Body of pancreas (tissue), 4 donors: Measurements from ENCODE around the gene FBN1. TPM values are rescaled to one million over a fixed set of nuclear protein-coding genes. Genes with fewer than 3 reads are reported as not detected.

Experiments used
- ATAC-seq: fragments of 150-250 bp; one replicate; pipeline ENCODE4 v1.9.1; 2016
- DNase-seq, 4 donors: peaks; one replicate each; pipeline ENCODE4 v3.0.0-alpha.2; 2019
- H3K27ac ChIP-seq, 4 donors: fragments of 200-600 bp; sonication (generic); 1 replicate in 3 of 4; 2 replicates in 1 of 4; pipeline versions ENCODE4 v1.5.1 to v1.6.1; 2016 to 2019; ENCODE audit warnings: mild to moderate bottlenecking in 1 of 4, mixed read lengths in 1 of 4, moderate library complexity in 1 of 4
- H3K27me3 ChIP-seq, 2 donors: fragments of 200-600 bp; sonication (generic); one replicate each; pipeline ENCODE4 v1.6.0; 2016; ENCODE audit warnings: mild to moderate bottlenecking in 1 of 2
- H3K36me3 ChIP-seq, 2 donors: fragments of 200-600 bp; sonication (generic); replicated peaks in 1 of 2; 2 replicates each; pipeline ENCODE4 v1.5.1; 2016; ENCODE audit warnings: low read depth in 2 of 2; ENCODE audit not compliant: insufficient read depth in 1 of 2
- H3K4me1 ChIP-seq: fragments of 200-600 bp; sonication (generic); one replicate; pipeline ENCODE4 v1.6.0; 2016
- H3K4me3 ChIP-seq, 2 donors: fragments of 200-600 bp; sonication (generic); 1 replicate in 1 of 2; 2 replicates in 1 of 2; pipeline ENCODE4 v1.5.1; 2016 to 2019
- H3K9me3 ChIP-seq, 3 donors: fragments of 200-600 bp; sonication (generic); 1 replicate in 2 of 3; 2 replicates in 1 of 3; pipeline ENCODE4 v1.5.1; 2016
- POLR2A ChIP-seq, 3 donors: fragments of 450-650 bp; IDR thresholded peaks; one replicate each; pipeline ENCODE4 v1.6.1; 2016; ENCODE audit warnings: antibody characterized with exemption in 3 of 3, mild to moderate bottlenecking in 2 of 3
- WGBS, 2 donors: methylation state at CpG; one replicate each; pipeline ENCODE4 v1.1.5; 2017; 5-methylcytosine and 5-hydroxymethylcytosine counted together
- intact Hi-C: fragments of 100-400 bp; cut with DNase I; formaldehyde crosslinking; loops from one replicate; pipeline ENCODE4 v1.15.1; 2023
- total RNA-seq, 2 donors: library from RNA; depleted of rRNA; stranded (reverse); fragments of >200 nt; gene quantifications; one replicate each; pipeline ENCODE4 v1.1.0, GENCODE V29; 2016
- TF ChIP-seq, protein P1 (sequence below), 7 experiments: fragments of 450-650 bp in 4 of 7; fragments of 200-600 bp in 3 of 7; sonication (generic) in 3 of 7; IDR thresholded peaks; one replicate each; pipeline ENCODE4 v1.5.1; 2016 to 2019; ENCODE audit warnings: antibody characterized with exemption in 7 of 7

The FBN1 gene
- total RNA-seq, 2 donors from 2014 or later = 12.7 to 51.1 TPM

DNA sequence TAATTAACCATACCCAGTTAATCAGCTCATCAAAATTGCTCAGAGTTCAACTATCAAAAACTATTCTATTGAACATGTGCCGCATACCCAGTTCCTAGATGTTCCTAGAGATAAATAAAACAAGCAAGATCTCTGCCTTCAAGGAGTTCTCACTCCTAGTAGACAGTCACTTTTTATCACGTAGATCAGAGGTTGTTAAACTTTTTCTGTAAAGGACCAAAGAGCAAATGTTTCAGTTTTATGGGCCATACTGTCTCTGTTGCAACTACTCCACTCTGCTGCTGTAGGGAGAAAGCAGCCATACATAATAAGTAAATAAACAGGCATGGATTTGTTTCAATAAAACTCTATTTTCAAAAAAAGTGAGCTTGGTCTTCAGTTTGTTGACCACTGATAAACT, 7.9 kb downstream of the FBN1 start:
- DNase-seq (no peak), ATAC-seq (no peak)
- no peaks in the 10 kb centered on the region for H3K27me3 ChIP-seq
- no peaks in the 10 kb centered on the region for H3K36me3 ChIP-seq
- no peak overlapping the region for H3K4me3 ChIP-seq
- H3K9me3 ChIP-seq = no peaks in the 10 kb centered on the region
- intact Hi-C loops = no loop called here
- H3K27ac ChIP-seq = no peak overlapping the region
- no peak for TF ChIP-seq POLR2A (IDR thresholded peaks at IDR 0.05)
- TF ChIP-seq, protein P1, sequence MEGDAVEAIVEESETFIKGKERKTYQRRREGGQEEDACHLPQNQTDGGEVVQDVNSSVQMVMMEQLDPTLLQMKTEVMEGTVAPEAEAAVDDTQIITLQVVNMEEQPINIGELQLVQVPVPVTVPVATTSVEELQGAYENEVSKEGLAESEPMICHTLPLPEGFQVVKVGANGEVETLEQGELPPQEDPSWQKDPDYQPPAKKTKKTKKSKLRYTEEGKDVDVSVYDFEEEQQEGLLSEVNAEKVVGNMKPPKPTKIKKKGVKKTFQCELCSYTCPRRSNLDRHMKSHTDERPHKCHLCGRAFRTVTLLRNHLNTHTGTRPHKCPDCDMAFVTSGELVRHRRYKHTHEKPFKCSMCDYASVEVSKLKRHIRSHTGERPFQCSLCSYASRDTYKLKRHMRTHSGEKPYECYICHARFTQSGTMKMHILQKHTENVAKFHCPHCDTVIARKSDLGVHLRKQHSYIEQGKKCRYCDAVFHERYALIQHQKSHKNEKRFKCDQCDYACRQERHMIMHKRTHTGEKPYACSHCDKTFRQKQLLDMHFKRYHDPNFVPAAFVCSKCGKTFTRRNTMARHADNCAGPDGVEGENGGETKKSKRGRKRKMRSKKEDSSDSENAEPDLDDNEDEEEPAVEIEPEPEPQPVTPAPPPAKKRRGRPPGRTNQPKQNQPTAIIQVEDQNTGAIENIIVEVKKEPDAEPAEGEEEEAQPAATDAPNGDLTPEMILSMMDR (IDR thresholded peaks at IDR 0.05) = no peak
- no peaks in the 10 kb centered on the region for H3K4me1 ChIP-seq
- WGBS, 2 donors = 69 to 82% methylated on average over 2 of the region's 2 CpGs

DNA sequence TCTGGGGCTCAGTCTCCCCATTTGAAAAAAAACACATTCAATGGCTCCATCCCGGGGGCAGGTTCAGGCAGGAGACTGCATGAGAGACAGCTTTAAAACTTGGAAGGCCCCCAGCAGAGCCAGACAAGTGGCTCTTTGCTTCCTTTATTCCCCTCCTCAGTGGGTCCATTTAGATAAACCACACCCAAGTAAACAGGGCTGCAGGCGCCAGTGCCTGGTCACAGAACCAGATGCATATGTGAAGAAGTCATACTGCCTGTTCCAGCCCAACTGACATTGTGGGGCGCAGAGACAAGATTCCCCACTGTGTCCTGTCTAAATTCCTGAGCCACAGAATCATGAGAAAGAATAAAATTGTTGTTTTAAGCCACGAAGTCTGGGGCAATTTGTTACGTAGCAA, 9.0 kb downstream of the FBN1 start:
- Histone ChIP-seq H3K4me1 (no peaks in the 10 kb centered on the region), H3K36me3 (no peaks in the 10 kb centered on the region), H3K4me3 (no peak overlapping the region), H3K9me3 (no peaks in the 10 kb centered on the region), H3K27me3 (no peaks in the 10 kb centered on the region), H3K27ac (no peak overlapping the region)
- intact Hi-C loops = no loop called here
- 82 to 85% methylated on average over 5 of the region's 5 CpGs for WGBS, 2 donors
- no peak for ATAC-seq
- no peak for DNase-seq
- TF ChIP-seq, protein P1 (IDR thresholded peaks at IDR 0.05) = no peak
- no peak for TF ChIP-seq POLR2A (IDR thresholded peaks at IDR 0.05)

DNA sequence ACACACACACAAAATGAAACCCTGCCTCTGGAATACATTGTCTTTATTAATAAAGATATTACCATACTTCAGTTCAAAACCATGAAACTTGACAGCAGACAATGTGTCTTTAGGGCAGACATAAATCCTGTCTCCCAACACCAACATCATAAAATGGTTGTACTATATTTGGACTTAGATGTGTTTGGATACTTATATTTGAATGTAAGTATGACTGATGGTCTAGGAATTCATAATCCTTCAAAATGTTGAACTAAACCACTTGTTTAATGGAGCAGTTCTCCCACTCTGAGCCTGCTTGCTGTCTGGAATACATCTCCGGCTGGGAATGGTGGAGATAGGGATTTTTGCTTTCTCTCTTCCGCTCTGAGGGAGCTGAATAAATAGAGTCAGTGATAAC, 10.6 kb downstream of the FBN1 start:
- intact Hi-C loops = no loop called here
- Histone ChIP-seq H3K4me1 (no peaks in the 10 kb centered on the region), H3K27me3 (no peaks in the 10 kb centered on the region), H3K4me3 (no peak overlapping the region), H3K36me3 (no peaks in the 10 kb centered on the region), H3K27ac (no peak overlapping the region), H3K9me3 (no peaks in the 10 kb centered on the region)
- no peak for ATAC-seq
- no peak for DNase-seq
- TF ChIP-seq, protein P1 (IDR thresholded peaks at IDR 0.05) = no peak
- TF ChIP-seq POLR2A (IDR thresholded peaks at IDR 0.05) = no peak
- WGBS, 2 donors = 83 to 88% methylated on average over 2 of the region's 2 CpGs

DNA sequence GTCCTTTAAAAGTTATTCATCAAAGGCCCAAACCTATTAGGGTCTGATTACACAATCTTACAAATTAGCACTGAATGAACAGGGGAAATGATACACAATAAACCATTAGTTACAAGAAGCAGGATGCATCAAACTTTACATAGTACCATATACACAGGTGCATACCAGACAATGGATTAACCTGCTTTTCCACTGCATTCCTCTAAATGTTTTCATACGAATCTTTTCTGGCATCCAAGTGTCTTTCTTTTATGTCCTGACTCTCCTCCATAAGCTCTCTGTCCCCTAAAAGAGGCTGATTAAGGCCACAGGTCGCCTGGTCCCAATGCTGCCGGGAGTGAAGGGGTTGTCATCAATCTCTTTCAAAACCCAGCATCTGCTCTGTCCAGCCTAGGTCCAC, 11.4 kb downstream of the FBN1 start:
- TF ChIP-seq POLR2A (IDR thresholded peaks at IDR 0.05) = no peak
- TF ChIP-seq, protein P1 (IDR thresholded peaks at IDR 0.05) = no peak
- H3K36me3 ChIP-seq = no peaks in the 10 kb centered on the region
- intact Hi-C loops = no loop called here
- DNase-seq (no peak), ATAC-seq (no peak)
- no peak overlapping the region for H3K4me3 ChIP-seq
- H3K4me1 ChIP-seq = no peaks in the 10 kb centered on the region
- H3K27me3 ChIP-seq = no peaks in the 10 kb centered on the region
- no peak overlapping the region for H3K27ac ChIP-seq
- WGBS, 2 donors = 56 to 60% methylated on average over 3 of the region's 3 CpGs
- no peaks in the 10 kb centered on the region for H3K9me3 ChIP-seq

DNA sequence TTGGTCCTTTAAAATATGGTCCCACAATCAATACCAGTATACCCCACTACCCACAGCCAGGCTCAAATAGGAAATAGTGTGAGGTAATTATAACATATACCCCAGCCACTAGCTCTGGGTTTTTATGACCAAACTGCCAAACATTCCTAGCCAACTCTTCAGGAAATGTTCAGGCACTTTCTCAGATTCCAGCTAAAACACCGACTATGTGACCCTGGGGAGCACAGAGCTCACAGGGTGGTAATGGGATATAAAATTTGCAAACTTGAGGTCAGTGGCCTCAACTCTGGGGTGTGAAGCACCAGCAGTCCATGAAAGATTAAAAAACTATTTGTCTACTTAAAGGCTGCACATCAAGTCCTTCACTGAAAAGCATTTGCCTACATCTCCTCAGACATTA, 12.9 kb downstream of the FBN1 start:
- H3K27me3 ChIP-seq = no peaks in the 10 kb centered on the region
- H3K27ac ChIP-seq = no peak overlapping the region
- no peaks in the 10 kb centered on the region for H3K9me3 ChIP-seq
- H3K4me1 ChIP-seq = no peaks in the 10 kb centered on the region
- H3K4me3 ChIP-seq = no peak overlapping the region
- 33 to 47% methylated on average over 1 of the region's 1 CpG for WGBS, 2 donors
- no peak for TF ChIP-seq POLR2A (IDR thresholded peaks at IDR 0.05)
- TF ChIP-seq, protein P1 (IDR thresholded peaks at IDR 0.05) = no peak
- H3K36me3 ChIP-seq = no peaks in the 10 kb centered on the region
- ATAC-seq (no peak), DNase-seq (no peak)
- intact Hi-C loops = no loop called here
